DND-41 (cell line): ENCODE results near the gene CACHD1.

Source experiments
- EZH2 ChIP-seq: IDR thresholded peaks from 3 replicates; pipeline ENCODE4 v1.6.1; 2012; ENCODE audit warnings: borderline replicate concordance, low read depth, mild to moderate bottlenecking, moderate library complexity, low read length, inconsistent platforms; ENCODE audit not compliant: severe bottlenecking
- TF ChIP-seq, protein P1 (sequence below): IDR thresholded peaks from 2 replicates; pipeline ENCODE4 v1.5.1; 2012; ENCODE audit warnings: borderline replicate concordance, low read length, moderate library complexity, mild to moderate bottlenecking; ENCODE audit not compliant: poor library complexity, severe bottlenecking; ENCODE audit errors: extremely low read depth

DNA sequence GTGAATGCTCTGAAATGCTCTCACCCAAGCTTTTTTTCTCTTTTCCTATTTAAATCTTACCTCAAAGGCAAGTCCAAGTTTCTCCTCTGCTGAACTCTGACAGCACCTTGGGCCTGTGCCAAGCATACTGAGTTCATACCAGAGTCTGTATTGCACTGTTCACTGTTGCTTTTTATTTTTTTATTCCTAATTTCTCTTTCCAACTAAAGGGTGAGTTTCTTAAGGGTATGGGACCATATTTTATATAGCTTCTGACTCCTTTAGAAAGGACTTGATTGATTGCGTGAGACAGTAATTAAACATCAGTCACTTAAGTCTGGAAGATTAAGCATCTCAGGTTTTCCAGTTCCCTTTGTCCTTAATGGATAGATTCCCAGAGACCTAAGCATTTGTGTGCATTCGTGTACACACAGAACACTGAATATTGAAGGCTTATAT, 69.9 kb downstream of the CACHD1 start:
- TF ChIP-seq, protein P1, sequence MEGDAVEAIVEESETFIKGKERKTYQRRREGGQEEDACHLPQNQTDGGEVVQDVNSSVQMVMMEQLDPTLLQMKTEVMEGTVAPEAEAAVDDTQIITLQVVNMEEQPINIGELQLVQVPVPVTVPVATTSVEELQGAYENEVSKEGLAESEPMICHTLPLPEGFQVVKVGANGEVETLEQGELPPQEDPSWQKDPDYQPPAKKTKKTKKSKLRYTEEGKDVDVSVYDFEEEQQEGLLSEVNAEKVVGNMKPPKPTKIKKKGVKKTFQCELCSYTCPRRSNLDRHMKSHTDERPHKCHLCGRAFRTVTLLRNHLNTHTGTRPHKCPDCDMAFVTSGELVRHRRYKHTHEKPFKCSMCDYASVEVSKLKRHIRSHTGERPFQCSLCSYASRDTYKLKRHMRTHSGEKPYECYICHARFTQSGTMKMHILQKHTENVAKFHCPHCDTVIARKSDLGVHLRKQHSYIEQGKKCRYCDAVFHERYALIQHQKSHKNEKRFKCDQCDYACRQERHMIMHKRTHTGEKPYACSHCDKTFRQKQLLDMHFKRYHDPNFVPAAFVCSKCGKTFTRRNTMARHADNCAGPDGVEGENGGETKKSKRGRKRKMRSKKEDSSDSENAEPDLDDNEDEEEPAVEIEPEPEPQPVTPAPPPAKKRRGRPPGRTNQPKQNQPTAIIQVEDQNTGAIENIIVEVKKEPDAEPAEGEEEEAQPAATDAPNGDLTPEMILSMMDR, result no peak
- TF ChIP-seq EZH2, result no peak
